ENCODE data around the gene AFF3.

- TF ChIP-seq CTCF (IDR thresholded peaks at IDR 0.05; ENCODE audit: low read length) (no peak), EZH2 (optimal IDR thresholded peaks at IDR 0.05; ENCODE audit: low read depth, low read length) (no peak)
Measured at GRCh38 chr2:99980176-99980575, 162.2 kb downstream of the AFF3 start.
